MM.1S (cell line): ENCODE measurements around the gene TENM4.

Source experiments
- DNase-seq: peaks from one replicate; pipeline ENCODE4 v3.0.0-alpha.2; 2015
- H2AFZ ChIP-seq: fragments of 300-600 bp; sonication (generic); 2 replicates; pipeline ENCODE4 v1.6.0; 2016; ENCODE audit warnings: antibody characterized with exemption, low read length
- H3F3A ChIP-seq: fragments of 300-600 bp; sonication (generic); 2 replicates; pipeline ENCODE4 v1.6.1; 2016; ENCODE audit warnings: mild to moderate bottlenecking, antibody characterized with exemption, low read length, moderate library complexity, mixed read lengths; ENCODE audit not compliant: insufficient read depth
- H3K27ac ChIP-seq: fragments of 300-600 bp; sonication (generic); 2 replicates; pipeline ENCODE4 v1.5.1; 2016; ENCODE audit warnings: mild to moderate bottlenecking, low read length
- H3K27me3 ChIP-seq: fragments of 300-600 bp; sonication (generic); replicated peaks from 2 replicates; pipeline ENCODE4 v1.6.0; 2016; ENCODE audit warnings: low read length; ENCODE audit not compliant: insufficient read depth
- H3K36me3 ChIP-seq: fragments of 300-600 bp; sonication (generic); replicated peaks from 2 replicates; pipeline ENCODE4 v1.6.1; 2016; ENCODE audit warnings: mild to moderate bottlenecking, low read length, mixed read lengths; ENCODE audit not compliant: insufficient read depth
- H3K4me1 ChIP-seq: fragments of 300-600 bp; sonication (generic); 2 replicates; pipeline ENCODE4 v1.6.1; 2016; ENCODE audit warnings: low read length, mixed read lengths
- H3K4me2 ChIP-seq: fragments of 300-600 bp; sonication (generic); 2 replicates; pipeline ENCODE4 v1.6.0; 2016; ENCODE audit warnings: low read depth, low read length
- H3K4me3 ChIP-seq: fragments of 300-600 bp; sonication (generic); 2 replicates; pipeline ENCODE4 v1.5.1; 2016; ENCODE audit warnings: low read length, mixed read lengths
- H3K79me2 ChIP-seq: fragments of 300-600 bp; sonication (generic); 2 replicates; pipeline ENCODE4 v1.6.1; 2016; ENCODE audit warnings: mixed run types, low read length, mixed read lengths
- H3K9ac ChIP-seq: fragments of 300-600 bp; sonication (generic); 2 replicates; pipeline ENCODE4 v1.6.1; 2016; ENCODE audit warnings: low read length, mixed read lengths
- H3K9me2 ChIP-seq: fragments of 300-600 bp; sonication (generic); replicated peaks from 2 replicates; pipeline ENCODE4 v1.6.1; 2016; ENCODE audit warnings: mild to moderate bottlenecking, low read length, mixed read lengths; ENCODE audit not compliant: insufficient read depth
- H3K9me3 ChIP-seq: fragments of 300-600 bp; sonication (generic); replicated peaks from 2 replicates; pipeline ENCODE4 v1.6.1; 2016; ENCODE audit warnings: mild to moderate bottlenecking, low read length, mixed read lengths; ENCODE audit not compliant: insufficient read depth
- H4K20me1 ChIP-seq: fragments of 300-600 bp; sonication (generic); 2 replicates; pipeline ENCODE4 v1.6.1; 2016; ENCODE audit warnings: mild to moderate bottlenecking, low read length, moderate library complexity, mixed read lengths; ENCODE audit not compliant: insufficient read depth
- CTCF ChIP-seq: fragments of 300-600 bp; sonication (generic); IDR thresholded peaks from 2 replicates; pipeline ENCODE4 v1.5.1; 2016; ENCODE audit warnings: antibody characterized with exemption, low read length, mixed read lengths
- EZH2 ChIP-seq: fragments of 300-600 bp; sonication (generic); optimal IDR thresholded peaks from 2 replicates; pipeline ENCODE3; 2017; ENCODE audit warnings: low read depth, mild to moderate bottlenecking, antibody characterized with exemption, low read length, mixed read lengths
- EZH2phosphoT487 ChIP-seq: fragments of 300-600 bp; sonication (generic); IDR thresholded peaks from 2 replicates; pipeline ENCODE4 v1.6.1; 2018; ENCODE audit warnings: antibody characterized with exemption, low read length

TENM4 gene

GRCh38 chr11:78622666-78623065 lies 818.2 kb downstream of the TENM4 start:
- H4K20me1 ChIP-seq: no peaks in the 10 kb centered on the region
- no peaks in the 10 kb centered on the region for H3K79me2 ChIP-seq
- no peak overlapping the region for H3K4me2 ChIP-seq
- H3K27me3 ChIP-seq: no peaks in the 10 kb centered on the region
- H3K4me1 ChIP-seq: no peaks in the 10 kb centered on the region
- no peaks in the 10 kb centered on the region for H3K9me2 ChIP-seq
- no peak overlapping the region for H3K4me3 ChIP-seq
- DNase-seq: no peak
- TF ChIP-seq EZH2phosphoT487: no peak
- TF ChIP-seq EZH2: no peak
- no peak for TF ChIP-seq CTCF
- no peaks in the 10 kb centered on the region for H3K36me3 ChIP-seq
- no peak overlapping the region for H3K9ac ChIP-seq
- no peak overlapping the region for H3K27ac ChIP-seq
- no peak overlapping the region for H2AFZ ChIP-seq
- H3K9me3 ChIP-seq: no peaks in the 10 kb centered on the region
- no peaks in the 10 kb centered on the region for H3F3A ChIP-seq

- H3K9ac ChIP-seq: no peak overlapping the region
- no peak overlapping the region for H3K4me3 ChIP-seq
- no peaks in the 10 kb centered on the region for H3K9me2 ChIP-seq
- H2AFZ ChIP-seq: no peak overlapping the region
- H3K36me3 ChIP-seq: no peaks in the 10 kb centered on the region
- no peaks in the 10 kb centered on the region for H3F3A ChIP-seq
- H3K4me2 ChIP-seq: no peak overlapping the region
- H3K27me3 ChIP-seq: no peaks in the 10 kb centered on the region
- TF ChIP-seq CTCF: no peak
- TF ChIP-seq EZH2phosphoT487: no peak
- TF ChIP-seq EZH2: no peak
- no peaks in the 10 kb centered on the region for H4K20me1 ChIP-seq
- H3K9me3 ChIP-seq: no peaks in the 10 kb centered on the region
- H3K4me1 ChIP-seq: no peaks in the 10 kb centered on the region
- H3K27ac ChIP-seq: no peak overlapping the region
- no peak for DNase-seq
- no peaks in the 10 kb centered on the region for H3K79me2 ChIP-seq
Observed at GRCh38 chr11:78620159-78620558, 820.7 kb downstream of the TENM4 start.

- Histone ChIP-seq H3K79me2 (no peaks in the 10 kb centered on the region), H3K4me3 (no peak overlapping the region), H3K4me2 (no peak overlapping the region), H3K9ac (no peak overlapping the region), H3K9me2 (no peaks in the 10 kb centered on the region), H3K9me3 (no peaks in the 10 kb centered on the region), H2AFZ (no peak overlapping the region), H4K20me1 (no peaks in the 10 kb centered on the region), H3K4me1 (no peaks in the 10 kb centered on the region), H3K36me3 (no peaks in the 10 kb centered on the region), H3K27ac (no peak overlapping the region), H3F3A (no peaks in the 10 kb centered on the region), H3K27me3 (no peaks in the 10 kb centered on the region)
- no peak for TF ChIP-seq EZH2
- no peak for TF ChIP-seq EZH2phosphoT487
- no peak for TF ChIP-seq CTCF
- no peak for DNase-seq
Observed at GRCh38 chr11:78615724-78616123, 825.1 kb downstream of the TENM4 start.
